IPS DF 6.9 (cell line): ENCODE data around the gene BCOR.

Experiments
- DNase-seq: peaks from one replicate; pipeline ENCODE4 v3.0.0-alpha.2; 2013; ENCODE audit warnings: low read depth, low spot score
- H3K27ac ChIP-seq: one replicate; pipeline ENCODE4 v1.5.1; 2013; ENCODE audit warnings: low read length, control low read depth
- H3K27me3 ChIP-seq: 2 replicates; pipeline ENCODE4 v1.6.1; 2013; ENCODE audit warnings: mild to moderate bottlenecking, low read length; ENCODE audit not compliant: control insufficient read depth, insufficient read depth
- H3K36me3 ChIP-seq: 2 replicates; pipeline ENCODE4 v1.6.1; 2013; ENCODE audit warnings: low read length; ENCODE audit not compliant: control insufficient read depth, insufficient read depth
- H3K4me1 ChIP-seq: 2 replicates; pipeline ENCODE4 v1.6.1; 2013; ENCODE audit warnings: low read length; ENCODE audit not compliant: control insufficient read depth, insufficient read depth
- H3K4me3 ChIP-seq: 2 replicates; pipeline ENCODE4 v1.5.1; 2013; ENCODE audit warnings: mild to moderate bottlenecking, low read length
- H3K9me3 ChIP-seq: 2 replicates; pipeline ENCODE4 v1.6.1; 2013; ENCODE audit warnings: low read length, inconsistent platforms; ENCODE audit not compliant: control insufficient read depth, insufficient read depth
- WGBS: extraction: QIAGEN DNeasy Blood & Tissue Kit; methylation state at CpG from one replicate; pipeline ENCODE4 v1.1.7; 2013; ENCODE audit warnings: mixed read lengths, missing lambda C conversion rate; ENCODE audit not compliant: insufficient read length, insufficient coverage; 5-methylcytosine and 5-hydroxymethylcytosine counted together

Gene BCOR

DNA sequence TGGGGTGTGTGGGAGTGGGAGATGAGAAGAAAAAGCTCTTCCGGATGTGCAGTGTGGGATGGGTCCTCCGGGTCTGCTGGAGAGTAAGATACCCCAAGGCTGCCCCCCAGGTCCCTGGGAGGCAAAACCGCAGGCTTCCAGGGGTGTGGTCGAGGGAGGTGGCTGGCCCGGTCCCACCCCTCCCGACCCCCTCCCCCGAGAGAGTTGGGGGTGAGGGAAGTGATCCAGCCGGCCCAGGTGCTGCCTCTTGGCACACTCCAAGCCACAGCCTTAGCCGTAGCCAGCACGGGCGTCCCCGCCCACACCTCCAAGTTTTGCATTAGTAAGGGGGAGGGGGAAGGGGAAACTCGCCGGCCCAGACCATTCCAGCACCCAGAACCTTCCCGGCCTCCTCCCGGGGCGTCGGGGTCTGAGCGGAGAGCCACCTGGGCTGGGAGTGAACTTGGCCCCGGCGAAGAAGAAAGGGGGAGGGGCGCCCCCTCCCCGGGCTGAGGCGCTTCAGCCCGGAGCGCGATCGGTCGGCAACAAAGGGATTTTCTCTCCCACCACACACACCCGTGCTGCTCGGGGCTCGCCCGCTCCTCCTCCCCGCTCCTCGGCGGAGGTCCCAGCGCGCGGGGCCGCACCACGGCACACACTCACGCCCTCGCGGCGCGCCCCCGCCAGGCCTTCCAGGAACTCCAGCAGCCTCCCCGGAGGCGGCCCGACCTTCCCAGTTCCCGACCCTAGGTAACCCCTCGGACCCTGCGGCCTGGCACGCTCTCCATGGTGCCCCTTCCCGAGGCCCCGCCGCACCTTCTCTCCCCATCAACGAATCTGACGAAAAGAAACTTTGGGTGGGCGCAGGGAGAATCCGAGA is 14.4 kb downstream of the BCOR start:
- no peaks in the 10 kb centered on the region for H3K36me3 ChIP-seq
- H3K4me3 ChIP-seq = peak overlapping the region; percentile 33; the same call in 1 of the 2 replicates
- peaks cover 26% of the 10 kb centered on the region for H3K4me1 ChIP-seq
- DNase-seq = no peak
- no CpG with 5 or more reads among the region's 61 CpGs for WGBS
- H3K27ac ChIP-seq = no peak overlapping the region
- H3K9me3 ChIP-seq = no peaks in the 10 kb centered on the region
- peaks cover 16% of the 10 kb centered on the region; the same call in 1 of the 2 replicates for H3K27me3 ChIP-seq

DNA sequence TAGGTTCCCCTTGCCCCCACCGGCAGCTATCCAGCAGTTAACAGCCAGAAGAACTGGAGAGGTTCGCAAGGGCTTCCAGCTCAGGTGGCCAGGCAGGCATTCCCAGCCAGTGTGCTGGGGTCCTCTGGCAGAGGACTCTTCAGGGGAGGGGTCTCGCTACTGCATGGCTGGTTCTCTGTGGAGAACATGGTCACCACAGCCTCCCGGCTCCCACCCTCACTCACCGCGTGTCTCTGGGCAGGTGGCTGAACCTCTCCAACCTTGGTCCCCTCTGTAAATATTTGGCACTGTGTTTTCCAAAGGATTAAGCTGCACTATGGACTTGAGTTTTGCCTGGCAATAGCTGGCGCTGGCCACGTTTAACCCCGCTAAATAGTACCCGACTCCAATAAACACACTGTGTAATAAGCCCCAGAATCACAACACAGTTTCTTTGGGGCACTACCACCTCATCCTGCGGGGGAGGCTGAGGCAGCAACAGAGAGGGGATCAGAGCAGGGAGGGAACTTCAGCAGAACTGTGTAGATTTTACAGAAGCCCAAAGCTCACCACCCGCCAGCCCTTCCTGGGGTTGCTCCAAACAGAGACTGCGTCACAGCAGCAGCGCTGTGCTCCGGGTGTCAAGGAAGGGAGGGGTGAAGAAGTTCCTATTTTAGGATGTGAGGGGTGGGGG is 15.2 kb downstream of the BCOR start:
- no peak overlapping the region for H3K4me3 ChIP-seq
- WGBS = no CpG with 5 or more reads among the region's 15 CpGs
- no peaks in the 10 kb centered on the region for H3K36me3 ChIP-seq
- no peaks in the 10 kb centered on the region for H3K9me3 ChIP-seq
- peaks cover 16% of the 10 kb centered on the region; the same call in 1 of the 2 replicates for H3K27me3 ChIP-seq
- DNase-seq = no peak
- H3K4me1 ChIP-seq = peaks cover 24% of the 10 kb centered on the region
- H3K27ac ChIP-seq = no peak overlapping the region

DNA sequence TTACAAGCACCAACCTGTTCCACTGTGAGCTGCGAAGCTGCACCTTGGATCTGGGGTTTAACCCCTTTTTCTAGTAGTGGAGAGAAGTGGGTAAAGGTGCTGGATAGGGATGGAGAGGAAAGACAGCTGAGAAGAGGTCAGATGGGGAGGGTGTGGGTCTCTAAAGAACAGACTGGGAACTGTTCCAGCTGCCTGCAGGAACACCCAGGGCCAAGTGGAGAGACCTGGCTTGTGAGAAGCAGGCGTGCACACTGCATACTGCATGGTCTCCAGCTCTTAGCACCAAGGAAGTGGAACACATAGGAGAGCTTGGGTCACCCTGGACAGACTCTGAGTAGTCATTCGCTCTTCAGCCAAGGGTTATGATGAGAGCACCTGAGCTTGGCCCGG is 16.1 kb downstream of the BCOR start:
- Histone ChIP-seq H3K36me3 (peaks cover under 1% of the 10 kb centered on the region; the same call in 1 of the 2 replicates), H3K4me1 (peaks cover 21% of the 10 kb centered on the region)
- WGBS = no CpG with 5 or more reads among the region's 4 CpGs

DNA sequence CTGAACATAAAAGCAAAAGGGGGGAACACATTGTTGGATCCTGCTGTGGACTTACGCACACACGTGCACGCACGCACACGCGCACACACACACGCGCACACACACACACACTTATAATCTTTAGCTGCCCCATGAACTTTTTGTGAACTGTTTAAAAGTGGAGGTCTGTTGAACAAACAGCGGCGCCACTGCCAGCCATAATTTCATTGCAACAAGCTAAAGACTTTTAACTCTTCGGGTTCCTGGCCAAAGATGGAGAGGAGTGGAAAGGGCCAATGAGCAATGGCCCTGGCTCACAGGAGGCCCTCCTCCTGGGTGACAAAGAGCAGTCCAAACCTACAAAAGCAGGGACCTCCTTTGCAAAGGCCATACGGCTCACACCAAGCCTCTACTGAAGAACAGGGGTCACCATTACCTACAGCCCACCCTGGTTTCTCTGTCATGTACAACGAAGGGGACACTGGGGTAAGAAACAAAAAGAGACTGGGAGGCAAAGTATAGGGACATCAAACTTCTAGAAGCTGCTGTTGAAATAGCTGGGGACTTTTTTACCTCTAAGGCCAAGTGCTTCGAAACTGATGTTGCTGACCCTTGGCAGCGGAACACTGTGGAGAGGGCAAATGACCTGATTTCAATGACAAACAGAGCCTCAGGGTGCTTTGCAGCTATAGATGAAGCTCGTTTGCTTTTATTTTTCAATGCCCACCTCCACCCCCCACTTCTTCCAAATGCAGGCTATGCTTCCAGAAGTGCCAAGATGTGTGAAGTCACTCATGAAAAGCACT is 16.7 kb downstream of the BCOR start:
- no peak for DNase-seq
- Histone ChIP-seq H3K36me3 (peaks cover 3% of the 10 kb centered on the region; the same call in 1 of the 2 replicates), H3K9me3 (no peaks in the 10 kb centered on the region), H3K27me3 (peaks cover 11% of the 10 kb centered on the region; the same call in 1 of the 2 replicates), H3K4me1 (peaks cover 17% of the 10 kb centered on the region), H3K27ac (no peak overlapping the region), H3K4me3 (no peak overlapping the region)
- WGBS = no CpG with 5 or more reads among the region's 16 CpGs

More for the DNA sequence above, 16.1 kb downstream of the BCOR start:
- Histone ChIP-seq H3K27me3 (peaks cover 13% of the 10 kb centered on the region; the same call in 1 of the 2 replicates), H3K4me3 (no peak overlapping the region), H3K9me3 (no peaks in the 10 kb centered on the region), H3K27ac (no peak overlapping the region)
- DNase-seq = no peak

DNA sequence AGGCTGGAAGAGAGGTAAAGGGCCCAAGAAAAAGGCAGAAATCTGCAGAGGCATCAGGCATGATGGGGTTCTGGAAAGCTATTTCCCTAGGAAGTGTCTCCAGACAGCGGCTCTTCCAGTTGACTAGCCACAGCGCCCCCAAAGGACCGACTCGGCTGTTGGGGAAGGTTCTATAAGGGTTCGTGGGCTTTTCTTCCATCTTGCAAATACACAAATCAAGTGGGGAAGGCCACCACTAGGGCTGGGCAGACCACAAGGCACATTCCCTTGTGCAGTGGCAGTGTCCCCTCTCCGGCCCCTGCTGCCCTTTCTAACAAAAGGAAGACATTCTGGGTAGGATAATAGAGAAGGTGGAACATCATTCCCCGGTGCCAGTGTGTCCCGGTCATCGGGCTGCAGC is 18.2 kb downstream of the BCOR start:
- Histone ChIP-seq H3K4me3 (no peak overlapping the region), H3K9me3 (no peaks in the 10 kb centered on the region), H3K27ac (no peak overlapping the region), H3K4me1 (peaks cover 12% of the 10 kb centered on the region; the same call in 1 of the 2 replicates), H3K27me3 (no peaks in the 10 kb centered on the region), H3K36me3 (peaks cover 8% of the 10 kb centered on the region; the same call in 1 of the 2 replicates)
- no peak for DNase-seq
- WGBS = no CpG with 5 or more reads among the region's 9 CpGs

DNA sequence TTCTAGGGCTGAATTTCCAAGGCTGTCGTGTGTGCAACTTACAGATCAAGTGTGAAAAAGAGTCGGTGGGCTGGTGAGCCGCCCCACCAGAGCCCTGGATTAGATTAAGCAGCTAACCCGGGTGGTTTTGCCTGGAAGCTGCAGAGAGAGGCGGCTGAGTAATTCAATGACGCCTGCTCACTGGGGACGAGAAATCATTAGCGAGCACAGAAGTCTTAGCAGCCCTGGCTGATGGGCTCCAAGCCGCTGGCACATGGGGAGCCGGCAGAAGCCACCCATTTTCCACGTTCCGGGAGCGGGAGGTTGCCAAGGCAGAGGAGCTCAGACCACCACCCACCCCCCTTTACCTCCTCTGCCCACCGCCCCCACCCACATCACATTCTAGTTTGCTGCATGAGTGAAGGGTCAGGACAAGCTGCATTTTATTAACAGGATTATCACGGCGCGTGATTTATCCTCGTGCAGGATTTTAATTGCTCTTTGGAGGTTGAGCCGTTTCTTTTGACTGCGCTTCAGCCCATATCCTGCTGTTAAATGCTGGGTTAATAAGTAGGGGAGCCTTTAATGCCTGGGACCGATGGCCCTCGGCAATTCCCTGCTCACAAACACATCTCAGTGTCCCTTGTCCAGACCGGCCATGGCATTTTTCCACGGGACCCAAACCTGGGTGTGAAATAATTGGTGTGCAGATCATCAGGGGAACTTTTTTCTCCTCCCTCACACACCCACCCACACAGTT is 19.1 kb downstream of the BCOR start:
- no peak for DNase-seq
- Histone ChIP-seq H3K27ac (no peak overlapping the region), H3K9me3 (no peaks in the 10 kb centered on the region), H3K4me1 (peaks cover 12% of the 10 kb centered on the region; the same call in 1 of the 2 replicates), H3K36me3 (peaks cover 17% of the 10 kb centered on the region; the same call in 1 of the 2 replicates), H3K27me3 (no peaks in the 10 kb centered on the region), H3K4me3 (no peak overlapping the region)
- no CpG with 5 or more reads among the region's 24 CpGs for WGBS

DNA sequence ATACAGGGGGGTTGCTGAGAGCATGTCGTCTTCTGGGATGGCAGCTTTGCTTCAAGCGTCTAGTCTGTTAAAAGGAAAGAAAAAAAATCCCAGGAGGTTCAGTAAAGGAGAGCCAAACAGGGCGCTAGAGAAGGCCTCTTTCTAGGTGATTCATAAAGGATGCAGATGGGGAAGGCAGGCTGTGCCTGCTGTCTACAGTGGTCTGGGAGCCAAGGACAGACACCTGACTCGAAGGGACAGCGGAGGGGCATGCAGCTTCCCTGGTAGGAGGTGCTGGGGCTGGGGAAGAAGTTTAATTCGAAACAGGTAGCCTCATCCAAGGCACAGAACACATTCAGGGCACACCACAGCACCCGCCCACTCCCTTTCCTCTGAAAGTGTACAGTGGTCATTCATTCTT is 19.9 kb downstream of the BCOR start:
- no CpG with 5 or more reads among the region's 7 CpGs for WGBS
- H3K9me3 ChIP-seq = no peaks in the 10 kb centered on the region
- no peak overlapping the region for H3K4me3 ChIP-seq
- no peak for DNase-seq
- H3K27ac ChIP-seq = no peak overlapping the region
- H3K27me3 ChIP-seq = no peaks in the 10 kb centered on the region
- peaks cover 11% of the 10 kb centered on the region; the same call in 1 of the 2 replicates for H3K4me1 ChIP-seq
- H3K36me3 ChIP-seq = peaks cover 23% of the 10 kb centered on the region; the same call in 1 of the 2 replicates

DNA sequence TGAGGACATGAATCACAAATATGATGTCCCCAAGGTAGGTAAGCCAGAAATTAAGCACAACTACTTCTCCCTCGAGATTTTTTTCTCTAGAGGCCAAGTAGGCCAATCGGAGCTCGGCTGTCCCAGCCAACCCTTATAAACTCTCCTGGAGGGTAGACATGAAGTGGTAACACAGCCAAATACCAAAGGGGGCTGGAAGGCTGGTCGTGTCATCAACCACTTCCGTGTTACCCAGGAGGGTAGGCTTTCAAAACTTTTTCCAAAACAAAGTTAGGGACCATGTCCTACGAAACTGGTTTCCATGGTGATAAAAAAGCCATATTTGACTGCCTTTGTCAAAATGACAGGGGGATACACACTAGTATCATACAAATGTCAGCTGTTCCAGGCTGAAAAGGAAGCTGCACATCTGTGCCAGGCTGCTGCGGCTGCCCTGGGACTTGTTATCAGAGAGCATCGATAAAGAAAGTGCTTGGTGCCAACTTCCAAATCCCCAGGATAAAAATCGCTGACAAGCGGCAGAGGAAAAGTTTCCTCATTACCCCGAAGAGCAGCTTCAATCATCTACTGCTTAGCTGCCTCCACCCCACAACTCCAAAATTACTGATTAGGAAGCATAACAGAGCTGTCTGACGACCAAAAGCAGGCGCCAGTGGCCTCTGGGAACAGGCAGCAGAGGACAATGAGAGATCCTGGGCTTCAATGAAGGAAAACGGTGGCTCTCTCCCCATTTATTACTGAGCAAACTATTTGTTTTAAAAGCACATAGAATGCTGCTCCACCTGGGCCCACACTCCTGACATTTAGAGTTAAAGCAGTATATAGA is 20.8 kb downstream of the BCOR start:
- Histone ChIP-seq H3K27ac (no peak overlapping the region), H3K27me3 (no peaks in the 10 kb centered on the region), H3K36me3 (peaks cover 31% of the 10 kb centered on the region; the same call in 1 of the 2 replicates), H3K9me3 (no peaks in the 10 kb centered on the region), H3K4me1 (0 out of 2 replicates have a peak, but pooled peaks cover 5% of the 10 kb centered on the region), H3K4me3 (no peak overlapping the region)
- no peak for DNase-seq
- no CpG with 5 or more reads among the region's 14 CpGs for WGBS

DNA sequence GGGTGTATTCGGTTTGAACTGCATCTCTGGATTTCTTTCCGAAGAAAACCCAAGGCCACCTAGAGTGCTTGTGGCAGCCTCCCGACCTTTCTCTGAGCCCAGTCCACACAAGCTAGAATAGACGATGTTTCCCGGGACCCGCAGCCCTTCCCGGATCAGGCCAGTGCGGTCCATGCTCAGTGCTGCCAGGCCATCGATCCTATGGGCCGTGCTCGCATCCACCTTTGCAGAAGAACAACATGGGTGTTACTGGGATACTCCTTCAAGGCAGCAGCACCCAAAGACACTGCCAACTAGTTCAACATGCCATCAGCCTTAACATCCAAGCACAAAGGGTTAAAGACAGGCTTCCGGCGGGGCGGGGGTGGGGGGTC is 22.8 kb downstream of the BCOR start:
- H3K9me3 ChIP-seq = no peaks in the 10 kb centered on the region
- no peak for DNase-seq
- no CpG with 5 or more reads among the region's 14 CpGs for WGBS
- H3K27me3 ChIP-seq = no peaks in the 10 kb centered on the region
- H3K36me3 ChIP-seq = peaks cover 35% of the 10 kb centered on the region; the same call in 1 of the 2 replicates
- H3K4me1 ChIP-seq = 0 out of 2 replicates have a peak, but pooled peaks cover 2% of the 10 kb centered on the region
- H3K4me3 ChIP-seq = no peak overlapping the region
- H3K27ac ChIP-seq = no peak overlapping the region
